Uterus (tissue), 2 donors: ENCODE results near the gene UNC119B.

Experiments used
- CTCF ChIP-seq, 4 experiments: fragments of 200-600 bp in 2 of 4; fragments of 450-650 bp in 2 of 4; sonication (generic) in 2 of 4; IDR thresholded peaks; one replicate each; pipeline ENCODE4 v1.5.1; 2016 to 2019; ENCODE audit warnings: antibody characterized with exemption in 4 of 4, mild to moderate bottlenecking in 2 of 4, moderate library complexity in 1 of 4
- POLR2A ChIP-seq, 2 donors: fragments of 450-650 bp; IDR thresholded peaks; one replicate each; pipeline ENCODE4 v1.6.1; 2016; ENCODE audit warnings: antibody characterized with exemption in 2 of 2, mild to moderate bottlenecking in 1 of 2, moderate library complexity in 1 of 2

GRCh38 chr12:120726510-120726793 lies 16.2 kb downstream of the UNC119B start:
- TF ChIP-seq CTCF (IDR thresholded peaks at IDR 0.05): no peak
- TF ChIP-seq POLR2A (IDR thresholded peaks at IDR 0.05): no peak
